GF-D8 (cell line): Measurements from ENCODE around the gene LMTK2.

Experiments used
- DNase-seq: peaks from one replicate; lab custom pipeline; 2025; lab: John Stamatoyannopoulos, UW

Gene LMTK2

GRCh38 chr7:98234429-98235147 is 127.9 kb downstream of the LMTK2 start:
- no peak for DNase-seq

GRCh38 chr7:98235901-98236300 is 129.2 kb downstream of the LMTK2 start:
- DNase-seq: no peak

- no peak for DNase-seq
These were observed 129.9 kb downstream of the LMTK2 start for GRCh38 chr7:98236355-98237185.

GRCh38 chr7:98238076-98238475 is 131.4 kb downstream of the LMTK2 start:
- no peak for DNase-seq

GRCh38 chr7:98238976-98239375 is 132.3 kb downstream of the LMTK2 start:
- no peak for DNase-seq

GRCh38 chr7:98240961-98241673 is 134.5 kb downstream of the LMTK2 start:
- DNase-seq: no peak

- no peak for DNase-seq
These were observed 135.1 kb downstream of the LMTK2 start for GRCh38 chr7:98241674-98242241.

- no peak for DNase-seq
These were observed 135.7 kb downstream of the LMTK2 start for GRCh38 chr7:98242342-98242741.

GRCh38 chr7:98242934-98243333 is 136.3 kb downstream of the LMTK2 start:
- no peak for DNase-seq

- no peak for DNase-seq
These were observed 138.2 kb downstream of the LMTK2 start for GRCh38 chr7:98244871-98245270.

GRCh38 chr7:98248156-98248555 is 141.5 kb downstream of the LMTK2 start:
- no peak for DNase-seq

GRCh38 chr7:98249106-98249505 is 142.4 kb downstream of the LMTK2 start:
- no peak for DNase-seq

- DNase-seq: peak; percentile 18
These were observed 144.1 kb downstream of the LMTK2 start for GRCh38 chr7:98250789-98251188.

GRCh38 chr7:98251231-98251600 is 144.6 kb downstream of the LMTK2 start:
- no peak for DNase-seq

GRCh38 chr7:98251601-98252424 is 145.2 kb downstream of the LMTK2 start, which contains the start of gene TECPR1:
TECPR1 (minus strand) TSS chr7:98252232; CDS start chr7:98246146, 6,086 bp downstream.
- peak; percentile 70 for DNase-seq

- no peak for DNase-seq
These were observed 145.9 kb downstream of the LMTK2 start for GRCh38 chr7:98252425-98253054.

GRCh38 chr7:98254516-98254915 is 147.9 kb downstream of the LMTK2 start:
- DNase-seq: no peak

GRCh38 chr7:98254951-98255610 is 148.4 kb downstream of the LMTK2 start:
- no peak for DNase-seq

- no peak for DNase-seq
These were observed 149.8 kb downstream of the LMTK2 start for GRCh38 chr7:98256431-98256830.

GRCh38 chr7:98257701-98258100 is 151.0 kb downstream of the LMTK2 start:
- DNase-seq: no peak
